ENCODE data around the gene POMT1. TPM values are rescaled to one million over a fixed set of nuclear protein-coding genes. Genes with fewer than 3 reads are reported as not detected.

Gene POMT1
- total and polyA plus RNA-seq, 2 donors (not counting 3 experiments of a cell fraction or from before 2014, with no cell fraction given), result 44.7 to 53.9 TPM

DNA sequence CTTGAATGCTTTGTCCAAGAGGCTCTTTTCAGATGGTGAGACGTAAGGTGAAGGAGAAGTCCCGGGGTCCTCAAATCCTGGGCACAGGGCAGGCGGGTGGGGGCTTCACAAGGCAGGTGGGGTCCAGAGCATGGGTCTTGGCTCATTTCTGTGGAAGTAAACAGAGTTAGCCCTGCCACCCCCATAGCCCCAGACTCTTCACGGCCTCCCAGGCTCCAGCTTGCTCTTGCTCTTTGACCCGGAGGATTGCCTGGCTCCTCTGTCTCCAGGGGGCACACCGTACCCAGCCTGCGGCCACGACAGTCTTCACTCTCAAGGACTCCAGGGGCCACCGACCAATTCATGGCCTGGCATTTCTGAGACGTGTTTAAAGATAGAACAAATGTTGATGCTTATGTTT is 28.8 kb upstream of the POMT1 start:
- Histone ChIP-seq H3K4me1 (ENCODE audit: control insufficient read depth, extremely low read depth, insufficient read depth, low read length) (no peaks in the 10 kb centered on the region), H3K4me3 (replicated peaks in 1 of 3; ENCODE audit: insufficient read depth in 1 of 3, low read depth in 1 of 3, low read length in 3 of 3) (no peak overlapping the region), H3K9me3 (replicated peaks; ENCODE audit: control insufficient read depth, insufficient read depth, low read length) (no peaks in the 10 kb centered on the region), H3K36me3 (ENCODE audit: control insufficient read depth in 2 of 2, extremely low read depth in 1 of 2, insufficient read depth in 2 of 2, low read length in 2 of 2) (peaks cover 37 to 71% of the 10 kb centered on the region in 2 experiments), H4K20me1 (replicated peaks; ENCODE audit: control insufficient read depth, extremely low read depth, insufficient read depth, low read length) (peaks cover 6% of the 10 kb centered on the region), H3K27ac (ENCODE audit: insufficient read depth, low read depth, low read length) (no peak overlapping the region), H3K79me2 (ENCODE audit: control insufficient read depth, insufficient read depth, low read length) (peaks cover 40% of the 10 kb centered on the region), H3K9me1 (replicated peaks; ENCODE audit: control insufficient read depth, extremely low read depth, insufficient read depth, low read length) (no peaks in the 10 kb centered on the region), H2AFZ (ENCODE audit: low read depth, low read length) (no peak overlapping the region), H3K27me3 (ENCODE audit: control insufficient read depth in 2 of 2, insufficient read depth in 2 of 2, low read length in 2 of 2) (no peaks in the 10 kb centered on the region), H3K4me2 (ENCODE audit: insufficient read depth, low read length) (no peak overlapping the region), H3K9ac (replicated peaks; ENCODE audit: extremely low read depth, insufficient read depth, low read length) (no peak overlapping the region)
- POLR2A ChIA-PET, result no interaction called here
- TF ChIP-seq GATA2 (IDR thresholded peaks at IDR 0.05; ENCODE audit: insufficient read depth, insufficient read length, low read depth, low read length) (no peak), JUN (IDR thresholded peaks at IDR 0.05; ENCODE audit: borderline replicate concordance, insufficient read depth, insufficient read length, low read depth) (no peak), POLR2A (IDR thresholded peaks at IDR 0.05; ENCODE audit: low read depth, low read length) (no peak), MYC (IDR thresholded peaks at IDR 0.05; ENCODE audit: low read depth, low read length) (no peak), EZH2 (IDR thresholded peaks at IDR 0.05; ENCODE audit: borderline replicate concordance, low read depth, low read length, severe bottlenecking) (no peak), POLR2AphosphoS5 (IDR thresholded peaks at IDR 0.05; ENCODE audit: insufficient read depth, low read depth, low read length) (no peak), FOS (IDR thresholded peaks at IDR 0.05; ENCODE audit: borderline replicate concordance, insufficient read depth, low read length) (no peak), CTCF (IDR thresholded peaks at IDR 0.05; ENCODE audit: extremely low read depth in 1 of 2, insufficient read depth in 1 of 2, low read depth in 1 of 2, low read length in 2 of 2) (no peak)
- TF ChIP-seq, protein P1, sequence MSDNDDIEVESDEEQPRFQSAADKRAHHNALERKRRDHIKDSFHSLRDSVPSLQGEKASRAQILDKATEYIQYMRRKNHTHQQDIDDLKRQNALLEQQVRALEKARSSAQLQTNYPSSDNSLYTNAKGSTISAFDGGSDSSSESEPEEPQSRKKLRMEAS (IDR thresholded peaks at IDR 0.05; ENCODE audit: insufficient read depth, insufficient read length), result no peak
- no TSS peak for BruUV-seq (replicated peaks)
- no peak for DNase-seq (ENCODE audit: low read depth, low spot score)
- FAIRE-seq, result no peak
- intact Hi-C loops (cut with micrococcal nuclease) (no loop called here), dilution Hi-C loops (cut with MboI; ENCODE audit: extremely low pct_ligation_motif_present, low sequenced_read_pairs) (no loop called here)
- CTCF ChIA-PET, result interaction anchor here (0.7 to 0.8 kb wide), 2 partner anchors 10 to 75 kb away, joined by 3 read pairs; no protein-coding TSS in a partner anchor
